Osteoblast (primary cell): ENCODE data around the gene UBA1. TPM values are rescaled to one million over a fixed set of nuclear protein-coding genes. Genes with fewer than 3 reads are reported as not detected.

Source experiments
- DNase-seq: peaks from one replicate; pipeline ENCODE4 v3.0.0; 2011; ENCODE audit warnings: low spot score, mixed read lengths; ENCODE audit not compliant: insufficient read length; ENCODE audit errors: missing footprints
- H2AFZ ChIP-seq: 2 replicates; pipeline ENCODE4 v1.6.0; 2011; ENCODE audit warnings: mild to moderate bottlenecking, low read length
- H3K27ac ChIP-seq: 2 replicates; pipeline ENCODE4 v1.5.1; 2011; ENCODE audit warnings: mild to moderate bottlenecking, low read depth, low read length, moderate library complexity
- H3K27me3 ChIP-seq: 2 replicates; pipeline ENCODE4 v1.6.0; 2012; ENCODE audit warnings: mild to moderate bottlenecking, control low read depth, inconsistent platforms, low read length, moderate library complexity; ENCODE audit not compliant: insufficient read depth
- H3K36me3 ChIP-seq: 2 replicates; pipeline ENCODE4 v1.5.1; 2011; ENCODE audit warnings: mild to moderate bottlenecking, low read length, control low read depth, moderate library complexity; ENCODE audit not compliant: insufficient read depth
- H3K4me1 ChIP-seq: 2 replicates; pipeline ENCODE4 v1.5.1; 2011; ENCODE audit warnings: mild to moderate bottlenecking, low read length, control low read depth, moderate library complexity; ENCODE audit not compliant: insufficient read depth
- H3K4me2 ChIP-seq: 2 replicates; pipeline ENCODE4 v1.6.0; 2011; ENCODE audit warnings: mild to moderate bottlenecking, low read length; ENCODE audit not compliant: insufficient read depth
- H3K4me3 ChIP-seq: fragments of 200-600 bp; sonication (generic); 3 replicates; pipeline ENCODE4 v1.5.1; 2012; ENCODE audit warnings: mild to moderate bottlenecking, low read length, inconsistent platforms; ENCODE audit not compliant: insufficient read depth
- H3K79me2 ChIP-seq: 2 replicates; pipeline ENCODE4 v1.6.0; 2012; ENCODE audit warnings: mild to moderate bottlenecking, low read length, control low read depth, inconsistent platforms; ENCODE audit not compliant: insufficient read depth
- H3K9me3 ChIP-seq: 2 replicates; pipeline ENCODE4 v1.5.1; 2011; ENCODE audit warnings: low read depth, low read length, control low read depth
- H4K20me1 ChIP-seq: 2 replicates; pipeline ENCODE4 v1.6.0; 2012; ENCODE audit warnings: mild to moderate bottlenecking, low read length, control low read depth; ENCODE audit not compliant: insufficient read depth
- CTCF ChIP-seq: IDR thresholded peaks from 2 replicates; pipeline ENCODE4 v1.5.1; 2011; ENCODE audit warnings: mild to moderate bottlenecking, low read depth, low read length, moderate library complexity; ENCODE audit errors: extremely low read depth
- total RNA-seq: library from RNA; depleted of rRNA; stranded (reverse); fragments of >200 nt; gene quantifications from 2 replicates; pipeline ENCODE4 v1.2.3, GENCODE V29; 2012

UBA1 gene
- 142 and 150 TPM in 2 replicates for total RNA-seq

DNA sequence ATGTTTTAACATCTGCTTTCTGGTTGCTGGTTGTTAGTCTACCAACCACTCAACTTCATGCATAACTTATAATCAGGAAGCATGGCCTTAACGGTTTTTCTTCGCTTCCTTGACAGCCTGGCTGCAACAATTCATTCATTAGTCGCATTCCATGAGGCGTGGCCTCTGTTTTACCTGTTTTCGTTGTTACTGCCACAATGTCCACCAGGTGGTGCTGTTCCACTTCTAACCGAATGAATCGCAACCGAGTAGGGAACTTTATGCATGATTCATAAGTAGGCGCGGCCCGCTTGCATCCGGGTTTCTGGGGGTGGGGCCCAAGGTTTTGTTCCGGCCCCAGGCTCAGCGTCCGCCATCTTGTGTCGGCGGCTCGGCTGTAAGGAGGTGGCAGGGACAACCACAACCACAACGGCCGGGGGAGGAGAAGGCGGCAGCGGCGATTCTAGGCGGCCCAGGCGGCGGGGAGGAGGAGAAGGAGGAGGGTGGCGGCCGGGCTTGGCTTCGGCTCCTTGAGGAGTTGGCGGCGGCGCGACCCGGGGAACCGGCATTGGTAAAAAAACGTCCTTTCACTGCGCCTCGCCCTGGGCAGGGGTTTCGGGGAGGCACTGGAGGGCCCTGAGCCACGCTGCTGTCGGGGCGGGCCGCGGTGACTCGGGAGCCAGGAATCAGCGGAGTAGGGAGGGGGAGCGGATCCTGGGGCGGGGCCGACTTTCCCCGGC is at the start of gene UBA1:
TSS of gene UBA1 (plus strand) at position 355 of the 719 bp plus-strand sequence. CDS start 4,974 bp downstream, outside the sequence.
- DNase-seq = peak; percentile 98
- Histone ChIP-seq H3K4me2 (peak within 1 kb of the TSS; percentile 81), H3K27me3 (peaks cover 3% of the 10 kb centered on the region), H3K79me2 (peaks cover 59% of the 10 kb centered on the region), H3K4me1 (peaks cover 49% of the 10 kb centered on the region), H3K9me3 (no peaks in the 10 kb centered on the region), H2AFZ (peak within 1 kb of the TSS; percentile 88), H3K4me3 (peak within 1 kb of the TSS; percentile 97), H3K27ac (peak within 1 kb of the TSS; percentile 88), H4K20me1 (peaks cover 37% of the 10 kb centered on the region), H3K36me3 (peaks cover 10% of the 10 kb centered on the region)
- TF ChIP-seq CTCF = peak; percentile 88

GRCh38 chrX:47143894-47144625 is 49.6 kb upstream of the UBA1 start:
- Histone ChIP-seq H3K27ac (peak overlapping the region; percentile 74), H3K4me1 (no peaks in the 10 kb centered on the region), H3K4me2 (peak overlapping the region; percentile 87), H4K20me1 (peaks cover 29% of the 10 kb centered on the region), H3K79me2 (peaks cover 46% of the 10 kb centered on the region), H2AFZ (peak overlapping the region; percentile 80), H3K4me3 (peak overlapping the region; percentile 86), H3K36me3 (no peaks in the 10 kb centered on the region), H3K9me3 (no peaks in the 10 kb centered on the region), H3K27me3 (no peaks in the 10 kb centered on the region)
- peak; percentile 88 for DNase-seq
- no peak for TF ChIP-seq CTCF

DNA sequence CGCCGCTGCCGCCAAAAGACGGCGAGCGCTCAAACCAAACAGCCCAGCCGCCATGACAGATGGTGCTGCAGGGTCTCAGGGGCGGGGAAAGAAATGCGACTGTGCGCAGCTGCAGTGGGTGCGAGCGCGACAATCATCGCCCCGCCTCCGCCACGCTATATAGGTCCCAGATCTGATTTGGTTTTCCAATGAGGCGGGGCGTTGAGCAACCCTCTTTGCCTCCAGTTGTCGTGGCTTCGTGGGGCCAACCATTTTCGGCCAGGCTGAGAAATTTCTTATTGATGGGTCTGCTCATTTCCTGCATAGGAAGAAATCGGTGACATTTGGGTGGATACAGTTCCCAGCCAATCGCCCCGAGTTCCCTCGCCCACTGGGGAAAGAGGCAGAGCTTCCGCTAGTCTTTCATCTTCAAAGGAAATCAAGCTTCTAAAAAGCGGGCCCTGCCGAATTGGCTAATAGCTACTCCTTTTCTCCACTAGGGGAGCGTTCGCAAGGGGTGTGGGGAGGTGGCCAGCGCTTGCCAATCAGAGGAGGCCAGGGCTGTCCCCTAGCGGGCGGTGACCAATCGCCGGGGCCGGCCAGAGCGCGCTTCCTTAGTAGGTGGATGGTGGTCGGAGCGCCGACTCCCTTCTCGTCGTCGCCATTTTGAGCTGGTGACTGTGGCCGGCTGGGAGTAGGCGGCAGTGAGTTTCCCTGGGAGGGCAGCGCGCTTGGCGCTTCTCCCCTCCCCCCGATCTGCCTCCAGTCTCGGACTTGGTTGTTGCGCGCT is 48.8 kb upstream of the UBA1 start, which contains the start of the genes NDUFB11 and RBM10:
TSS of gene NDUFB11 (minus strand) at position 77 of the 769 bp plus-strand sequence. CDS start at position 54, 23 bp downstream.
TSS of gene RBM10 (plus strand) at position 596 of the 769 bp plus-strand sequence. CDS start 2,261 bp downstream, outside the sequence.
- H3K36me3 ChIP-seq = no peaks in the 10 kb centered on the region
- peaks cover 29% of the 10 kb centered on the region for H4K20me1 ChIP-seq
- peak within 1 kb of the TSS; percentile 86 for H3K4me3 ChIP-seq
- no peaks in the 10 kb centered on the region for H3K27me3 ChIP-seq
- peak within 1 kb of the TSS; percentile 89 for H3K4me2 ChIP-seq
- no peaks in the 10 kb centered on the region for H3K9me3 ChIP-seq
- H3K79me2 ChIP-seq = peaks cover 52% of the 10 kb centered on the region
- peak; percentile 96 for DNase-seq
- H3K4me1 ChIP-seq = no peaks in the 10 kb centered on the region
- peak within 1 kb of the TSS; percentile 74 for H3K27ac ChIP-seq
- TF ChIP-seq CTCF = peak; percentile 62
- H2AFZ ChIP-seq = peak within 1 kb of the TSS; percentile 80
